ENCODE measurements around the gene TIAM2. TPM values are rescaled to one million over a fixed set of nuclear protein-coding genes. Genes with fewer than 3 reads are reported as not detected.

TIAM2 gene
- total and polyA plus RNA-seq, 9 of the 15 experiments (the other 6 are each of a cell fraction or from before 2014, with no cell fraction given), result 0.73 to 6.5 (median 4.3) TPM

DNA sequence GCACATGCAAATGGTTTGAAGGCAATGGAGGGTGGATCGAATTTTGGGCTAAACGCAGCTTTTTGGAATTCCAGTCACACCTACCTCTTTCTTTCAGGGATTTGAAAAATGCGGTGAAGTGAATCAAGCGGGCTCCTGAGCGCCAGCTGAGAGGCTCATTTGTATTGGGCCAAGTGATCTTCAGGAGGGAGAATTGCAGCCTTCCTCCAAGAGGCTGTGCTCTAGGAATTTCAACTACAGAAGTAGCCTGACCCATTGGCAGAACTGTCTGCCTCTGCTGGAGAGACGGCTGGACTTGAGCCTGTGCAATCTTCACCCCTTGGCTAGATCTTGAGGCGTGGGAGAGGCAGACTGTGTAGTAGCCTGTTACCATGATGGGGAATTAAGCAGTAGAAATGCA, 5.7 kb upstream of the TIAM2 start (continued):
- TF ChIP-seq, protein P1, sequence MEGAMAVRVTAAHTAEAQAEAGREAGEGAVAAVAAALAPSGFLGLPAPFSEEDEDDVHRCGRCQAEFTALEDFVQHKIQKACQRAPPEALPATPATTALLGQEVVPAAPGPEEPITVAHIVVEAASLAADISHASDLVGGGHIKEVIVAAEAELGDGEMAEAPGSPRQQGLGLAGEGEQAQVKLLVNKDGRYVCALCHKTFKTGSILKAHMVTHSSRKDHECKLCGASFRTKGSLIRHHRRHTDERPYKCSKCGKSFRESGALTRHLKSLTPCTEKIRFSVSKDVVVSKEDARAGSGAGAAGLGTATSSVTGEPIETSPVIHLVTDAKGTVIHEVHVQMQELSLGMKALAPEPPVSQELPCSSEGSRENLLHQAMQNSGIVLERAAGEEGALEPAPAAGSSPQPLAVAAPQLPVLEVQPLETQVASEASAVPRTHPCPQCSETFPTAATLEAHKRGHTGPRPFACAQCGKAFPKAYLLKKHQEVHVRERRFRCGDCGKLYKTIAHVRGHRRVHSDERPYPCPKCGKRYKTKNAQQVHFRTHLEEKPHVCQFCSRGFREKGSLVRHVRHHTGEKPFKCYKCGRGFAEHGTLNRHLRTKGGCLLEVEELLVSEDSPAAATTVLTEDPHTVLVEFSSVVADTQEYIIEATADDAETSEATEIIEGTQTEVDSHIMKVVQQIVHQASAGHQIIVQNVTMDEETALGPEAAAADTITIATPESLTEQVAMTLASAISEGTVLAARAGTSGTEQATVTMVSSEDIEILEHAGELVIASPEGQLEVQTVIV (CRISPR knock-in tag; IDR thresholded peaks at IDR 0.05; ENCODE audit: borderline replicate concordance), result no peak
- TF ChIP-seq, protein P2, sequence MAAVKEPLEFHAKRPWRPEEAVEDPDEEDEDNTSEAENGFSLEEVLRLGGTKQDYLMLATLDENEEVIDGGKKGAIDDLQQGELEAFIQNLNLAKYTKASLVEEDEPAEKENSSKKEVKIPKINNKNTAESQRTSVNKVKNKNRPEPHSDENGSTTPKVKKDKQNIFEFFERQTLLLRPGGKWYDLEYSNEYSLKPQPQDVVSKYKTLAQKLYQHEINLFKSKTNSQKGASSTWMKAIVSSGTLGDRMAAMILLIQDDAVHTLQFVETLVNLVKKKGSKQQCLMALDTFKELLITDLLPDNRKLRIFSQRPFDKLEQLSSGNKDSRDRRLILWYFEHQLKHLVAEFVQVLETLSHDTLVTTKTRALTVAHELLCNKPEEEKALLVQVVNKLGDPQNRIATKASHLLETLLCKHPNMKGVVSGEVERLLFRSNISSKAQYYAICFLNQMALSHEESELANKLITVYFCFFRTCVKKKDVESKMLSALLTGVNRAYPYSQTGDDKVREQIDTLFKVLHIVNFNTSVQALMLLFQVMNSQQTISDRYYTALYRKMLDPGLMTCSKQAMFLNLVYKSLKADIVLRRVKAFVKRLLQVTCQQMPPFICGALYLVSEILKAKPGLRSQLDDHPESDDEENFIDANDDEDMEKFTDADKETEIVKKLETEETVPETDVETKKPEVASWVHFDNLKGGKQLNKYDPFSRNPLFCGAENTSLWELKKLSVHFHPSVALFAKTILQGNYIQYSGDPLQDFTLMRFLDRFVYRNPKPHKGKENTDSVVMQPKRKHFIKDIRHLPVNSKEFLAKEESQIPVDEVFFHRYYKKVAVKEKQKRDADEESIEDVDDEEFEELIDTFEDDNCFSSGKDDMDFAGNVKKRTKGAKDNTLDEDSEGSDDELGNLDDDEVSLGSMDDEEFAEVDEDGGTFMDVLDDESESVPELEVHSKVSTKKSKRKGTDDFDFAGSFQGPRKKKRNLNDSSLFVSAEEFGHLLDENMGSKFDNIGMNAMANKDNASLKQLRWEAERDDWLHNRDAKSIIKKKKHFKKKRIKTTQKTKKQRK (IDR thresholded peaks at IDR 0.05; ENCODE audit: borderline replicate concordance, low read depth, low read length), result no peak
- TF ChIP-seq CBX3 (IDR thresholded peaks at IDR 0.05; ENCODE audit: borderline replicate concordance in 1 of 2, low read length in 2 of 2) (no peak), ZNF551 (CRISPR knock-in tag; IDR thresholded peaks at IDR 0.05) (no peak), SIN3B (IDR thresholded peaks at IDR 0.05; ENCODE audit: low read depth) (no peak)

Data from K562 (cell line).